Stimulated activated CD4-positive, alpha-beta T cell treated with anti-CD3 and anti-CD28 coated beads, Interleukin-1b, Interleukin-23, amount 100 ng/mL, for 4 hours (primary cell): ENCODE results near the gene CSPG4.
A peak's percentile ranks its signal among the peaks of the same experiment; 100 is the strongest.
"Not testable (repeated sequence)": the region's sequence is repeated elsewhere in the genome, so short reads cannot be mapped to it uniquely, and the experiment has no call there.

Experiments
- DNase-seq, 2 donors: peaks; one replicate each; pipeline ENCODE4 v3.0.0-alpha.2; 2020; ENCODE audit warnings: low read depth in 2 of 2

The CSPG4 gene

GRCh38 chr15:75650908-75651809 lies 61.5 kb downstream of the CSPG4 start:
- no peak for DNase-seq

DNA sequence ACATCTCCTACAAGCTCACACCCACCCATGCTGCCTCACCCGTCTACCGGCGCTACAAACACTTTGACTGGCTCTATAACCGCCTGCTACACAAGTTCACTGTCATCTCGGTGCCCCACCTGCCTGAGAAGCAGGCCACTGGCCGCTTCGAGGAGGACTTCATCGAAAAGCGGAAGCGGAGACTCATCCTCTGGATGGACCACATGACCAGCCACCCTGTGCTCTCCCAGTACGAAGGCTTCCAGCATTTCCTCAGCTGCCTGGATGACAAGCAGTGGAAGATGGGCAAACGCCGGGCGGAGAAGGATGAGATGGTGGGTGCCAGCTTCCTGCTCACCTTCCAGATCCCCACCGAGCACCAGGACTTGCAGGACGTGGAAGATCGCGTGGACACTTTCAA lies 62.8 kb downstream of the CSPG4 start:
- DNase-seq = no peak

DNA sequence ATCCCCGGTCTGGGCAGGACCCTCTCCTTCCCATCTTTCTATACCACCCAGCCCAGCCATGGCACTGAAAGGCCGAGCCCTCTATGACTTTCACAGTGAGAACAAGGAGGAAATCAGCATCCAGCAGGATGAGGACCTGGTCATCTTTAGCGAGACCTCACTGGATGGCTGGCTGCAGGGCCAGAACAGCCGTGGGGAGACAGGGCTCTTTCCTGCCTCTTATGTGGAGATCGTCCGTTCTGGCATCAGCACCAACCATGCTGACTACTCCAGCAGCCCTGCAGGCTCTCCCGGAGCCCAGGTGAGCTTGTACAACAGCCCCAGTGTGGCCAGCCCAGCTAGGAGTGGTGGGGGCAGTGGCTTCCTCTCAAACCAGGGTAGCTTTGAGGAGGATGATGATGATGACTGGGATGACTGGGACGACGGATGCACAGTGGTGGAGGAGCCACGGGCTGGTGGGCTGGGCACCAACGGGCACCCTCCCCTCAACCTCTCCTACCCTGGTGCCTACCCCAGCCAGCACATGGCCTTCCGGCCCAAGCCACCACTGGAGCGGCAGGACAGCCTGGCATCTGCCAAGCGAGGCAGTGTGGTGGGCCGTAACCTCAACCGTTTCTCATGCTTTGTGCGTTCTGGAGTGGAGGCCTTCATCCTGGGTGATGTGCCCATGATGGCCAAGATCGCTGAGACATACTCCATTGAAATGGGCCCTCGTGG lies 63.4 kb downstream of the CSPG4 start:
- DNase-seq = no peak

- no peak for DNase-seq
These were observed 64.3 kb downstream of the CSPG4 start for GRCh38 chr15:75648156-75649000.

DNA sequence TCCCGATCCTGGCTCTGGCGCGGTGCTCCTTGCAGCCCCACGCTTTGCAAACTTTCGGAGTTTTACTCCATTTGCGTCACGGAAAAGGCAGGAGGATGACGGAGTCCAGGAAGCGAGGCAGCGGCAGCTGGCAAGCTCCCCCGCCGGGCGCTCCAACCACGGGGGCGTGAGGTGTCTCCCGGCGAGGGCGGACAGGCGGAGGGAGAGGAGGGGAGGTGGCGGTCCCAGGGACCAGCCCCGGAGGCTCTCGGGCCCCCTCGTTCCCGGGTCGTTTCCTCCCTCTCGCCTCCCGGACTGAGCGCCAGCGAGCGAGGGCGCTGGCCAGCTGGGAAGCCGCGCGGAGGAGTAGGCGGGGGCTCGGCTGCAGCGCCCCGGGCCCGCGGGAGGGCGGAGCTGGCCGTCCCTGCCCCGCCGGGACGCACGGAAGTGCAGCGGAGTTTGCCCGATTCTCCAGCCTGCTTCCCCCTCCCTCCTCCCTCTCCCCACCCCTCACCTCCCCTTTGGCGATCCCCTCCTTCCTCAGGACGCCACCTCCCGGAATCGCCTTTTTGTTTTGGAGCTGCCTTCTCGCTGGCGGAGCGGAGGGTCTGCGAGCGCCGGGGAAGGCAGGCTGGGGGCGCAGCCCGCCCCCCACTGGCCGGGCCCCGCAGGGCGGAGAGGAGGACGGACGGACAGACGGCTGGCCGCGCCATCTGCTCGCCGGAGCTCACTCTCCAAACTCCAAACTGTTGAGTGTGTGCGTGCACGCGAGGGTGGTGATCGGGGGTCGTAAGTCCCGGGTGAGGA lies 65.1 kb downstream of the CSPG4 start, which contains the start of gene SNX33:
TSS of gene SNX33 (plus strand) at position 543 of the 786 bp plus-strand sequence. CDS start 1,191 bp downstream, outside the sequence.
- DNase-seq = peak; percentile 36 to 39

DNA sequence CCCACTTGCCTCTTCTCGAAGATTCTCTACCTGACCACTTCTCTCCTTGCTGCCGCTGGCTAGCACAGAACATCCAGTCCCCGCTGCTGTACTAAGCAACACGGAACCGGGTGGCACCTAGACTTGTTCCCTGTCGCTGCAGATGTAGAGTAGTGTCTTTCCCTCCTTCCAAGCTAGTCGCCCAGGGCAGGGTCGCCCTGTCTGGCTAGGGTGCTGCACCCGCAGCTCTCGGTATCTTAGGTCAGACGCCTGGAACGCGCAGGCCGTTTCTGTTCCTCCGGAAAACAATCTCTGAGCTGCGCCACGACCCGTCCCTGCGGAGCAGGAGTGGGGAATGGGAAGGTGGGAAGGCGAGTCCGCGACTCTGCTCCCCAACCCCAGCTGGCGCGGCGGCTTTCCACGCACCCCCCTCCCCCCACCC lies 65.7 kb downstream of the CSPG4 start:
- peak in 1 of 2 donors; percentile 5 for DNase-seq

DNA sequence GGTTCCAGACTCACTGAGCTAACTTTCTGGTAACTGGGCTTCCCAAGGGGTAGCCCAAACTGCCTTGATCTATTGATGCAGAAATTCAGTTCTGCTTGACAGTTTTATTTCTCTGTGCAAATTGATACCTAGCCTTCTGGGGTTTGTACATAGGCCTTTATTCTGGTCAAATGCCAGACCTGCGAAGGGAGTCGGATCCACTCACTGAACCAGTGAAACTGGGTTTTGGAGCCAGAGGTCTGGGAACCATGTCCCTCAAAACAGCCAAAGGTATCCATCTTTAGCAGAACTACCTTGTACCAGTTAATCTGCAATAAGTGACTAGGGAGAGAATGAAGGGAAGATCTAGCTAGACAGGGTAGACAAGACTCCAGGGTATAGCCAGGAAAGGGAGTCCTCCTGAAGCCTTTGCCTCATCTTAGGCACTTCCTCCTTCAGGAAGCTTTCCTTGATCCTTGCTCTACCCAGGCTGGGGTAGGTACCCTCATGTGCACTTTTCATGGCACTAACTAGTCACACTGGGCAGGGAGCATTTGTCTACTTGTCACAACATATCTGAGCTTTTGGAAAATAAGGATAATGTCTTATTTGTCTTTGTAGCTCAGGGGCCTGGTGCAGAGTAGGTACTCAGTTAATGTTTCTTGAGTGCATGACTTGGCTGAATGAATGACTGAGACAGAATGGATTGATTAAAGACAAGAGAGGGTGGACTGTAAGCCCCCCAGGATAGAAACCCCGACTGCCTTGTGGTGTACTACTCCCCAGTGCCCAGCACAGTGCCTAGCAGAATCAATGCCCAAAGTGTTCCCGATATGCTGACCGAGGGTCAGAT lies 66.3 kb downstream of the CSPG4 start:
- no peak for DNase-seq

DNA sequence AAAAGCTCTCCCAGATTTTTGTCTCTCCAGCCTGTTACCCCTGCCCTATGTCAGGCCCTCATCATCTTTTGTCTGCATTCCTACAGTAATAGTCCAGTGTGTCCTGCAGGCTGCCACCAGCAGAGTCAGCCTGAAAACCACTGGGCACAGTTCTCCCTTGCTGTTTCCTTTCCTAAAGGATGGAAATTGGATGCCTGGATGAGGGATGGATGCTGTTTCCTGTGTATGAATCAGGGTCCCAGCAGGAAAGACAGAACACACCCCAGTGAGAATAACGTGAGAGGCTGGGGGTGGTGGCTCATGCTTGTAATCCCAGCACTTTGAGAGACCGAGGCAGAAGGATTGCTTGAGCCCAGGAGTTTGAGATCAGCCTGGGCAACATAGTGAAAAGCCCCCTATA lies 68.3 kb downstream of the CSPG4 start:
- no peak for DNase-seq

DNA sequence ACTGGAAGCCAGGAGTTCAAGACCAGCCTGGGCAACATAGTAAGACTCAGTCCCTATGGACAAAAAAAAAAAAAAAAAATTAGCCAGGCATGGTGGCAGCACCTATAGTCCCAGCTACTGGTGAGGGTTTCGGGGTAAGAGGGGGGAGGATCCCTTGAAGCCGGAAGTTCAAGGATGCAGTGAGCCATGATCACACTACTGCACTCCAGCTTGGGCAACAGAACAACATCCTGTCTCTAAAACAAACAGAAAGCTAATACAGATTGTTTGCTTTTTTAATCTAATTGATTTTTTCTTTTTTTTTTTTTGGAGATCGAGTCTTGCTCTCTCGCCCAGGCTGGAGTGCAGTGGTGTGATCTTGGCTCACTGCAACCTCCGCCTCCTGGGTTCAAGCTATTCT lies 71.0 kb downstream of the CSPG4 start:
- no peak for DNase-seq

- no peak for DNase-seq
These were observed 71.5 kb downstream of the CSPG4 start for GRCh38 chr15:75641179-75641503.

DNA sequence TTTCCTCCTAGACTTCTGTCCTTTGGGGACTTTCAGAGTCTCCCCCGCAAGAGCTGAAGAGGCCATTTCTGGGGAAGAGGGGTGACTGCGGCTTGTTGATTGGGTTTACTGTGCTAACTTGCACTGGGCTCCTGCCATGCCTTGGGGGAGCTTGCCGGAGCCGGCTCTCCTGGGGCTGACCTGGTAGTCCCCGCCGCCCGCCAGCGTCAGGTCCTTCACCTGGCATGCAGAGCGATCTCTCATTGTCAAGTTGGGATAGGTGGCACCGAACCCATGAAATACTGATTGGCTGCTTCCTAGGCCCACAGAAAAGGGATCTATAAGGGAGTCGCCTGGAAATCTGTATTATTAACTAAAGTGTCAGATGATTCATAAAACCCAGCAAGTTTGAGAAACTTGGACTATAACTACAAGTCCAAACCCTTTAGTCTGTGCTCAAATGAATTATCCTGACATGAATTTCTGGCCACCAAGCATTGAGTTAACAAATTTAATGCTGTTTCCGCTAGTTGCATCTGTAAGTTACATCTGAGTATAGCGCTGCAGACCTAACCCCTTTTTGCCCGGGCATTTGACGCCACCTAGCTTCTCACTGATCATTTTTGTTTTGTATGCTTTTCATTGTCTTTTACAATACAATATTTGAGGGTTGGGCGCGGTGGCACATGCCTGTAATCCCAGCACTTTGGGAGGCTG lies 72.0 kb downstream of the CSPG4 start:
- DNase-seq = peak; percentile 17 to 40

GRCh38 chr15:75639709-75640482 lies 72.8 kb downstream of the CSPG4 start, which contains the start of gene IMP3:
IMP3 (minus strand) TSS chr15:75640224; CDS start chr15:75640168, 56 bp downstream.
- DNase-seq = peak; percentile 83 to 87

DNA sequence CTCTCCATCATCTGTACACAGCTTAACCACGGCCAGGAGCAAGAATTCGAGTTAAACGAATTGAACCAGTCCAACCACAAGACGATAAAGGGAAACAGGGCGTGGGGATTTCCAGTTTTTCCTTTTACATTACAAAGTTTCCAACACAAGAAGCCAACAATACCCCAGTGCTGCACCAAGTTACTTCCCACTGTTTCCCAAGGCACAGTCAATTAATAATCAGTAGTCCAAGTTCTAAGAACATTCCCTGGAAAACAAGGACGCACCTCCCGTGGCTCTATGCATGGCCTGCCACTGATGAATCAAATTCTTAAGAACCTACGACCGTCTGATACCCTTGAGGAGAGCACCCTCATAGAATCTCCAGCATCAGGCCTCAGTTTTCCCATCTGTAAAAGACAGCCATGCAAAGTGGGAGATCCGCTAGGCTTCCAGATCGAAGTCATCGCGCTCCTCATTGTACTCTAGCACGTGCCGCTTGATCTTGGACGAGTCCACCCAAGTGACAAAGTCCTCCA lies 73.4 kb downstream of the CSPG4 start:
- DNase-seq = no peak

DNA sequence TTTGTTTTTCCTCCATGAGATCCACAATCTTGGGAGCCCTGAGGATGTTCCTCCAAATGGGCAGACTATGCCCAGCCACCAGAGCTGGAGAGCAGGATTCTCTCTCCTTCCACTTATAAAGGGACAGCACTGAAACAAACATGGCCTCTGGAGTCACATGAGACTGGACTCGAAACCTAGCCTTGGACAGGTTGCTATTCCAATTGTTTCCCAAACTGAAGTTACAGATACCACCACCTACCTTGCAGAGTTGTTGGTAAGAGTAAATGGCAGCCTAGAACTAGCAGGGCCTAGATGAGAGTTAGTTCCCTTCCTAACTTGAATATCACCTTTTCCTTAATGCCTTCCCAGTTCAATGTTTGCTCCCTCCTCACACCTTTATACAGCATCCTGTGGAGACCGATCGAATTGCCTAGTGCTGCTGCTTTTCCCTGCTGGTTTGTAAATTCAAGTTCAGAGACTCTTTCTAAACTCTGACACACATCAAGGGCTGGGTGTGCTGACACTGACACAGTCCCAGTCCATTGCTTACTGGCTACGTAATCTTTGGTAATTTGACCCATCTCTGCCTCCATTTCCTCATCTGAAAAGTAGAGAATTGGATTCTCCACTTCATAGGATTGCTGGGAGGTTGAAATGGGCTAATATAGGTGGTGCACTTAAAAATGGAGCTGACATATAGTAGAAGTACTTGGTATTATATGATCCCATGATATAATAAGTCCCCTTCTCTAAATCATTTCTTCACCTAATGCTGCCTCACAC lies 75.2 kb downstream of the CSPG4 start:
- no peak for DNase-seq

DNA sequence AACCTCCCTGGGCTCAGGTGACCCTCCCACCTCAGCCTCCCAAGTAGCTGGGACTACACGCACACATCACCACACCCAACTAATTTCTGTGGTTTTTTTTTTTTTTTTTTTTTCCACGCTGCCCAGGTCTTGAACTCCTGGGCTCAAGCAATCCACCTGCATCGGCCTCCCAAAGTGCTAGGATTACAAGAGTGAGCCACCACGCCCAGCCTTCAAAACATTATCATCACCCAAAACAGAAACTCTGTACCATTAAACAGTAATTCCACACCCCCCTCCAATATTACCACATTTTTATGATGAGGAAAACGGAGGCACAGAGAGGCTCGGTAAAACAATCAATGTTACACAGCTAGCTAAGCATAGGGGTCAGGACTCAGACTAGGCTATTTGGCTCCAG lies 76.6 kb downstream of the CSPG4 start:
- DNase-seq = no peak

DNA sequence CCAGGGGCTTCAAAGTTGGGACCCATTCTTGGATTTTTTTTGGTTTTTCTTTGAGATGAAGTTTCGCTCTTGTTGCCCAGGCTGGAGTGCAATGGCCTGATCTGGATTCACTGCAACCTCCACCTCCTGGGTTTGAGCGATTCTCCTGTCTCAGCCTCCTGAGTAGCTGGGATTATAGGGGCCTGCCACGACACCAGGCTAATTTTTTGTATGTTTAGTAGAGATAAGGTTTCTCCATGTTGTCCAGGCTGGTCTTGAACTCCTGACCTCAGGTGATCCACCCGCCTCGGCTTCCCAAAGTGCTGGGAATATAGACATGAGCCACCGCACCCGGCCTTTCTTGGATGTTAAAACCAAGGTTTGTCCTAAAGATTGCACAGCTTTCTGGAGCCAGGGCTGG lies 78.7 kb downstream of the CSPG4 start:
- DNase-seq = not testable (repeated sequence)

GRCh38 chr15:75631935-75632334 lies 80.7 kb downstream of the CSPG4 start:
- DNase-seq = no peak
